ENCODE results near the gene SPON2. TPM values are rescaled to one million over a fixed set of nuclear protein-coding genes. Genes with fewer than 3 reads are reported as not detected.
A peak's percentile ranks its signal among the peaks of the same experiment; 100 is the strongest.

Gene SPON2
- polyA plus RNA-seq, 6 donors from 2014 or later: 0.56 to 4.1 (median 1.5) TPM

- ATAC-seq (ENCODE audit: low read depth in 2 of 2): no peak
- H3K36me3 Mint-ChIP-seq: no peaks in the 10 kb centered on the region
- peaks cover 0 to 24% (median 8%) of the 10 kb centered on the region in 3 donors for H3K27me3 Mint-ChIP-seq
- H3K9me3 Mint-ChIP-seq: peaks cover 0 to 2% (median 0%) of the 10 kb centered on the region in 7 donors
- no peak overlapping the region for H3K27ac Mint-ChIP-seq
- H3K4me3 Mint-ChIP-seq: peak overlapping the region in 5 of 8 donors; percentile 59 to 97 (median 79)
- peaks cover 25 to 39% (median 31%) of the 10 kb centered on the region in 3 donors for H3K4me1 Mint-ChIP-seq
- DNase-seq: no peak
Observed at GRCh38 chr4:1169691-1170096, 2.7 kb downstream of the SPON2 start.

GRCh38 chr4:1169171-1169671, 3.2 kb downstream of the SPON2 start:
- ATAC-seq (ENCODE audit: low read depth in 2 of 2) (no peak), DNase-seq (no peak)
- peak overlapping the region in 4 of 6 donors; percentile 28 to 82 (median 58) for H3K27ac Mint-ChIP-seq
- H3K9me3 Mint-ChIP-seq: peaks cover 0 to 3% (median 0%) of the 10 kb centered on the region in 7 donors
- H3K36me3 Mint-ChIP-seq: no peaks in the 10 kb centered on the region
- peak overlapping the region in 7 of 8 donors; percentile 16 to 97 (median 61) for H3K4me3 Mint-ChIP-seq
- H3K27me3 Mint-ChIP-seq: peaks cover 0 to 24% (median 8%) of the 10 kb centered on the region in 3 donors
- peaks cover 28 to 42% (median 35%) of the 10 kb centered on the region in 3 donors for H3K4me1 Mint-ChIP-seq

- peak overlapping the region in 5 of 6 donors; percentile 82 to 96 (median 92) for H3K27ac Mint-ChIP-seq
- H3K4me1 Mint-ChIP-seq: peaks cover 36 to 50% (median 43%) of the 10 kb centered on the region in 3 donors
- H3K9me3 Mint-ChIP-seq: peaks cover 0 to 8% (median 2%) of the 10 kb centered on the region in 7 donors
- H3K36me3 Mint-ChIP-seq: no peaks in the 10 kb centered on the region
- H3K27me3 Mint-ChIP-seq: peaks cover 0 to 24% (median 8%) of the 10 kb centered on the region in 3 donors
- DNase-seq (no peak), ATAC-seq (ENCODE audit: low read depth in 2 of 2) (no peak)
- H3K4me3 Mint-ChIP-seq: peak overlapping the region; percentile 87 to 97 (median 94)
Observed at GRCh38 chr4:1168191-1169101, 3.9 kb downstream of the SPON2 start.

- Mint-ChIP-seq H3K27me3 (peaks cover 0 to 19% (median 8%) of the 10 kb centered on the region in 3 donors), H3K9me3 (peaks cover 2 to 11% (median 7%) of the 10 kb centered on the region in 7 donors), H3K36me3 (no peaks in the 10 kb centered on the region), H3K4me1 (peaks cover 40 to 60% (median 50%) of the 10 kb centered on the region in 3 donors), H3K27ac (peak overlapping the region; percentile 80 to 96 (median 92)), H3K4me3 (peak overlapping the region; percentile 87 to 97 (median 94))
- DNase-seq (peak; percentile 86), ATAC-seq (ENCODE audit: low read depth in 2 of 2) (peak; percentile 81 to 82)
Observed at GRCh38 chr4:1167244-1167949, 5.0 kb downstream of the SPON2 start.

GRCh38 chr4:1166509-1167243, 5.7 kb downstream of the SPON2 start:
- H3K4me3 Mint-ChIP-seq: peak overlapping the region; percentile 87 to 97 (median 94)
- ATAC-seq (ENCODE audit: low read depth in 2 of 2) (no peak), DNase-seq (no peak)
- H3K36me3 Mint-ChIP-seq: no peaks in the 10 kb centered on the region
- H3K27me3 Mint-ChIP-seq: peaks cover 0 to 17% (median 8%) of the 10 kb centered on the region in 3 donors
- H3K9me3 Mint-ChIP-seq: peaks cover 2 to 11% (median 7%) of the 10 kb centered on the region in 7 donors
- peak overlapping the region in 4 of 6 donors; percentile 82 to 94 (median 88) for H3K27ac Mint-ChIP-seq
- H3K4me1 Mint-ChIP-seq: peaks cover 40 to 63% (median 48%) of the 10 kb centered on the region in 3 donors

GRCh38 chr4:1164956-1165545, 7.3 kb downstream of the SPON2 start:
- no peaks in the 10 kb centered on the region for H3K36me3 Mint-ChIP-seq
- ATAC-seq (ENCODE audit: low read depth in 2 of 2): no peak
- H3K4me3 Mint-ChIP-seq: peak overlapping the region in 4 of 8 donors; percentile 18 to 78 (median 63)
- H3K27ac Mint-ChIP-seq: peak overlapping the region in 2 of 6 donors; percentile 10 to 42
- H3K9me3 Mint-ChIP-seq: peaks cover under 1 to 11% (median 7%) of the 10 kb centered on the region in 7 donors
- DNase-seq: no peak
- H3K27me3 Mint-ChIP-seq: peaks cover 0 to 5% (median 0%) of the 10 kb centered on the region in 3 donors
- H3K4me1 Mint-ChIP-seq: peaks cover 38 to 58% (median 41%) of the 10 kb centered on the region in 3 donors

GRCh38 chr4:1164444-1164843, 7.9 kb downstream of the SPON2 start:
- Mint-ChIP-seq H3K27ac (peak overlapping the region in 3 of 6 donors; percentile 42 to 95 (median 70)), H3K4me3 (peak overlapping the region in 5 of 8 donors; percentile 4 to 78 (median 50)), H3K27me3 (peaks cover 0 to 4% (median 0%) of the 10 kb centered on the region in 3 donors), H3K36me3 (no peaks in the 10 kb centered on the region), H3K4me1 (peaks cover 38 to 58% (median 41%) of the 10 kb centered on the region in 3 donors), H3K9me3 (peaks cover 0 to 11% (median 7%) of the 10 kb centered on the region in 7 donors)
- no peak for DNase-seq
- ATAC-seq (ENCODE audit: low read depth in 2 of 2): no peak

GRCh38 chr4:1164040-1164439, 8.3 kb downstream of the SPON2 start:
- Mint-ChIP-seq H3K4me3 (peak overlapping the region in 5 of 8 donors; percentile 4 to 78 (median 50)), H3K27ac (peak overlapping the region in 5 of 6 donors; percentile 32 to 95 (median 86))

GRCh38 chr4:1160351-1160750, 12.0 kb downstream of the SPON2 start:
- H3K4me1 Mint-ChIP-seq: peaks cover 24 to 32% (median 27%) of the 10 kb centered on the region in 3 donors
- no peak for DNase-seq
- peaks cover 5 to 15% of the 10 kb centered on the region in 2 donors for H3K36me3 Mint-ChIP-seq
- no peak overlapping the region for H3K4me3 Mint-ChIP-seq
- H3K27ac Mint-ChIP-seq: no peak overlapping the region
- peaks cover 7 to 28% (median 17%) of the 10 kb centered on the region in 7 donors for H3K9me3 Mint-ChIP-seq
- no peaks in the 10 kb centered on the region for H3K27me3 Mint-ChIP-seq
- ATAC-seq (ENCODE audit: low read depth in 2 of 2): no peak

More at GRCh38 chr4:1164040-1164439, 8.3 kb downstream of the SPON2 start:
- Mint-ChIP-seq H3K27me3 (peaks cover 0 to 1% (median 0%) of the 10 kb centered on the region in 3 donors), H3K4me1 (peaks cover 37 to 57% (median 41%) of the 10 kb centered on the region in 3 donors), H3K36me3 (no peaks in the 10 kb centered on the region), H3K9me3 (peaks cover 0 to 11% (median 7%) of the 10 kb centered on the region in 7 donors)
- ATAC-seq (ENCODE audit: low read depth in 2 of 2): no peak
- no peak for DNase-seq

- H3K4me3 Mint-ChIP-seq: no peak overlapping the region
- peaks cover 10 to 19% (median 10%) of the 10 kb centered on the region in 3 donors for H3K4me1 Mint-ChIP-seq
- DNase-seq (no peak), ATAC-seq (ENCODE audit: low read depth in 2 of 2) (no peak)
- peaks cover 0 to 11% (median 0%) of the 10 kb centered on the region in 3 donors for H3K27me3 Mint-ChIP-seq
- H3K36me3 Mint-ChIP-seq: peaks cover 5 to 15% of the 10 kb centered on the region in 2 donors
- H3K9me3 Mint-ChIP-seq: peaks cover 5 to 20% (median 12%) of the 10 kb centered on the region in 7 donors
- peak overlapping the region in 1 of 6 donors; percentile 57 for H3K27ac Mint-ChIP-seq
Observed at GRCh38 chr4:1156069-1156468, 16.3 kb downstream of the SPON2 start.

GRCh38 chr4:1155314-1155713, 17.1 kb downstream of the SPON2 start:
- no peak for ATAC-seq (ENCODE audit: low read depth in 2 of 2)
- H3K9me3 Mint-ChIP-seq: peaks cover 5 to 20% (median 12%) of the 10 kb centered on the region in 7 donors
- peak overlapping the region in 1 of 6 donors; percentile 40 for H3K27ac Mint-ChIP-seq
- peaks cover 5 to 15% of the 10 kb centered on the region in 2 donors for H3K36me3 Mint-ChIP-seq
- peaks cover 8 to 19% (median 10%) of the 10 kb centered on the region in 3 donors for H3K4me1 Mint-ChIP-seq
- H3K27me3 Mint-ChIP-seq: peaks cover 0 to 11% (median 0%) of the 10 kb centered on the region in 3 donors
- DNase-seq: no peak
- H3K4me3 Mint-ChIP-seq: no peak overlapping the region
